H9 (cell line): ENCODE results near the gene SLC27A6. TPM values are rescaled to one million over a fixed set of nuclear protein-coding genes. Genes with fewer than 3 reads are reported as not detected.

Experiments used
- DNase-seq: peaks from one replicate; pipeline ENCODE4 v3.0.0-alpha.2; 2017
- H2AFZ ChIP-seq: one replicate; pipeline ENCODE4 v1.6.1; 2013; ENCODE audit warnings: mild to moderate bottlenecking, low read length, control low read depth, moderate library complexity
- H2AK5ac ChIP-seq: 2 replicates; pipeline ENCODE4 v1.6.1; 2013; ENCODE audit warnings: low read length, control low read depth, mixed read lengths; ENCODE audit not compliant: insufficient read length
- H2BK120ac ChIP-seq: one replicate; pipeline ENCODE4 v1.6.1; 2013; ENCODE audit warnings: low read depth, mild to moderate bottlenecking, low read length, control low read depth, inconsistent platforms; ENCODE audit not compliant: poor library complexity, severe bottlenecking
- H2BK12ac ChIP-seq: 2 replicates; pipeline ENCODE4 v1.6.1; 2013; ENCODE audit warnings: low read length, control low read depth, mixed read lengths, low read depth; ENCODE audit not compliant: insufficient read length
- H2BK15ac ChIP-seq: 2 replicates; pipeline ENCODE4 v1.6.1; 2013; ENCODE audit warnings: low read depth, low read length, control low read depth
- H2BK20ac ChIP-seq: one replicate; pipeline ENCODE4 v1.6.1; 2013; ENCODE audit warnings: low read depth, mild to moderate bottlenecking, low read length, control low read depth, inconsistent platforms; ENCODE audit not compliant: poor library complexity, severe bottlenecking
- H2BK5ac ChIP-seq: 2 replicates; pipeline ENCODE4 v1.6.1; 2013; ENCODE audit warnings: low read length, control low read depth, mixed read lengths; ENCODE audit not compliant: insufficient read length
- H3K14ac ChIP-seq: 2 replicates; pipeline ENCODE4 v1.6.1; 2013; ENCODE audit warnings: low read length, control low read depth; ENCODE audit not compliant: insufficient read depth
- H3K18ac ChIP-seq: 2 replicates; pipeline ENCODE4 v1.6.1; 2013; ENCODE audit warnings: low read depth, mild to moderate bottlenecking, mixed read lengths, low read length, control low read depth; ENCODE audit not compliant: insufficient read length
- H3K23ac ChIP-seq: 2 replicates; pipeline ENCODE4 v1.6.1; 2013; ENCODE audit warnings: low read length, control low read depth, mixed read lengths, low read depth; ENCODE audit not compliant: insufficient read length
- H3K23me2 ChIP-seq: 2 replicates; pipeline ENCODE4 v1.6.1; 2013; ENCODE audit warnings: low read depth, mild to moderate bottlenecking, mixed read lengths, low read length, control low read depth; ENCODE audit not compliant: insufficient read length, poor library complexity, severe bottlenecking
- H3K27ac ChIP-seq: 2 replicates; pipeline ENCODE4 v1.5.1; 2013; ENCODE audit warnings: low read length, control low read depth, mixed read lengths, low read depth; ENCODE audit not compliant: insufficient read length
- H3K27me3 ChIP-seq: 2 replicates; pipeline ENCODE4 v1.6.1; 2013; ENCODE audit warnings: low read length, control low read depth, inconsistent platforms; ENCODE audit not compliant: insufficient read depth
- H3K4ac ChIP-seq: 2 replicates; pipeline ENCODE4 v1.6.1; 2013; ENCODE audit warnings: low read depth, mild to moderate bottlenecking, control low read depth, inconsistent platforms, low read length, moderate library complexity
- H3K4me1 ChIP-seq: 2 replicates; pipeline ENCODE4 v1.6.1; 2013; ENCODE audit warnings: low read length, control low read depth, inconsistent platforms; ENCODE audit not compliant: insufficient read depth
- H3K4me2 ChIP-seq: 2 replicates; pipeline ENCODE4 v1.6.1; 2013; ENCODE audit warnings: low read length, control low read depth, mixed read lengths; ENCODE audit not compliant: insufficient read length, insufficient read depth
- H3K56ac ChIP-seq: 2 replicates; pipeline ENCODE4 v1.6.1; 2013; ENCODE audit warnings: low read depth, mild to moderate bottlenecking, mixed read lengths, low read length, control low read depth; ENCODE audit not compliant: insufficient read length
- H3K79me1 ChIP-seq: 2 replicates; pipeline ENCODE4 v1.6.1; 2013; ENCODE audit warnings: low read depth, mild to moderate bottlenecking, moderate library complexity, low read length, control low read depth, inconsistent platforms; ENCODE audit not compliant: insufficient read depth, poor library complexity, severe bottlenecking
- H3K79me2 ChIP-seq: 2 replicates; pipeline ENCODE4 v1.6.1; 2013; ENCODE audit warnings: low read length, control low read depth, inconsistent platforms; ENCODE audit not compliant: insufficient read depth
- H3K9ac ChIP-seq: 2 replicates; pipeline ENCODE4 v1.6.1; 2013; ENCODE audit warnings: low read length, control low read depth, mixed read lengths; ENCODE audit not compliant: insufficient read length; ENCODE audit errors: extremely low read depth
- H3K9me3 ChIP-seq: one replicate; pipeline ENCODE4 v1.6.1; 2013; ENCODE audit warnings: low read depth, low read length, inconsistent platforms; ENCODE audit not compliant: control insufficient read depth
- H3T11ph ChIP-seq: one replicate; pipeline ENCODE4 v1.6.1; 2013; ENCODE audit warnings: mild to moderate bottlenecking, low read length, control low read depth, inconsistent platforms
- H4K20me1 ChIP-seq: one replicate; pipeline ENCODE4 v1.6.1; 2013; ENCODE audit not compliant: control insufficient read depth, insufficient read length, insufficient read depth
- H4K5ac ChIP-seq: 2 replicates; pipeline ENCODE4 v1.6.1; 2013; ENCODE audit warnings: low read depth, mild to moderate bottlenecking, mixed read lengths, low read length, control low read depth; ENCODE audit not compliant: insufficient read length
- H4K8ac ChIP-seq: replicated peaks from 2 replicates; pipeline ENCODE4 v1.6.1; 2013; ENCODE audit warnings: low read length, control low read depth, mixed read lengths, low read depth; ENCODE audit not compliant: insufficient read length
- H4K91ac ChIP-seq: 2 replicates; pipeline ENCODE4 v1.6.1; 2013; ENCODE audit warnings: low read depth, mild to moderate bottlenecking, moderate library complexity, mixed read lengths, low read length, control low read depth; ENCODE audit not compliant: insufficient read length
- H3K27ac Mint-ChIP-seq, 3 experiments: 2 replicates in 2 of 3; 3 replicates in 1 of 3; pipeline ENCODE4 v1.8.0; 2020 to 2021; ENCODE audit warnings: mixed read lengths in 3 of 3, mild to moderate bottlenecking in 1 of 3, moderate library complexity in 1 of 3
- H3K27me3 Mint-ChIP-seq: 2 replicates; pipeline ENCODE4 v1.8.0; 2021; ENCODE audit warnings: low read depth, mild to moderate bottlenecking, moderate library complexity, mixed read lengths
- H3K36me3 Mint-ChIP-seq, 3 experiments: 2 replicates in 2 of 3; 3 replicates in 1 of 3; pipeline ENCODE4 v1.8.0; 2020 to 2021; ENCODE audit warnings: low read depth in 3 of 3, mixed read lengths in 3 of 3; ENCODE audit not compliant: insufficient read depth in 1 of 3
- H3K4me1 Mint-ChIP-seq, 2 experiments: 2 replicates each; pipeline ENCODE4 v1.8.0; 2020; ENCODE audit warnings: mixed read lengths in 2 of 2
- H3K4me3 Mint-ChIP-seq, 2 experiments: 2 replicates in 1 of 2; 3 replicates in 1 of 2; pipeline ENCODE4 v1.8.0; 2020 to 2021; ENCODE audit warnings: mild to moderate bottlenecking in 2 of 2, mixed read lengths in 2 of 2, moderate library complexity in 1 of 2
- H3K9me3 Mint-ChIP-seq, 2 experiments: 2 replicates in 1 of 2; 3 replicates in 1 of 2; pipeline ENCODE4 v1.8.0; 2020; ENCODE audit warnings: mild to moderate bottlenecking in 2 of 2, mixed read lengths in 2 of 2, moderate library complexity in 1 of 2
- WGBS: extraction: QIAGEN DNeasy Blood & Tissue Kit; methylation state at CpG from one replicate; pipeline ENCODE4 v1.1.7; 2013; ENCODE audit warnings: missing lambda C conversion rate, low lambda C conversion rate, mixed read lengths; ENCODE audit not compliant: insufficient read length; ENCODE audit errors: extremely low coverage; 5-methylcytosine and 5-hydroxymethylcytosine counted together
- total RNA-seq: library from RNA; stranded (reverse); gene quantifications from 2 replicates; pipeline ENCODE4 v1.2.1, GENCODE V29; 2021
- TF ChIP-seq, protein P1 (sequence below): fragments of 200-600 bp; sonication (generic); conservative IDR thresholded peaks from 3 replicates; pipeline ENCODE4 v1.8.0; 2021; ENCODE audit warnings: antibody characterized with exemption, mild to moderate bottlenecking

Gene SLC27A6
- total RNA-seq, 1 experiment from 2014 or later: 3.0 TPM

DNA sequence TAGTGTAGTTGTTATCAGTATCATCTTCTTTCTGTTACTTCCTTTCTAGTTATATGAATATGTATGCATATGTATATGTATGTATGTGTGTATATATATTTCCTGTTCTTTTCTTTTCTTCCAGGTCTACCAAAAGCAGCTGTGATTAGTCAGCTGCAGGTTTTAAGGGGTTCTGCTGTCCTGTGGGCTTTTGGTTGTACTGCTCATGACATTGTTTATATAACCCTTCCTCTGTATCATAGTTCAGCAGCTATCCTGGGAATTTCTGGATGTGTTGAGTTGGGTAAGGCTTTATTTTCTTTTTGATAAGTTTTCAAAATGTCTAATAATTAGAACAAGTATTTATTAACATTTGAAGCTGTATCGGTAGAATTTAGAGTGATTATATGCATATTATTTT lies 23.2 kb downstream of the SLC27A6 start:
- no peak overlapping the region for H3K23ac ChIP-seq
- H3K4me1 ChIP-seq: peaks cover 3% of the 10 kb centered on the region; the same call in 1 of the 2 replicates
- no peak overlapping the region for H3K27ac Mint-ChIP-seq
- no peaks in the 10 kb centered on the region for H3K27me3 ChIP-seq
- no peaks in the 10 kb centered on the region for H4K20me1 ChIP-seq
- no peaks in the 10 kb centered on the region for H3K9me3 ChIP-seq
- H3K9me3 Mint-ChIP-seq: no peaks in the 10 kb centered on the region
- no peaks in the 10 kb centered on the region; the same call in 1 of the 2 replicates for H3K27me3 Mint-ChIP-seq
- no peak overlapping the region for H4K5ac ChIP-seq
- no peaks in the 10 kb centered on the region for H3K36me3 Mint-ChIP-seq
- peaks cover 12 to 15% of the 10 kb centered on the region in 2 experiments for H3K4me1 Mint-ChIP-seq
- no peak overlapping the region for H4K8ac ChIP-seq
- TF ChIP-seq, protein P1, sequence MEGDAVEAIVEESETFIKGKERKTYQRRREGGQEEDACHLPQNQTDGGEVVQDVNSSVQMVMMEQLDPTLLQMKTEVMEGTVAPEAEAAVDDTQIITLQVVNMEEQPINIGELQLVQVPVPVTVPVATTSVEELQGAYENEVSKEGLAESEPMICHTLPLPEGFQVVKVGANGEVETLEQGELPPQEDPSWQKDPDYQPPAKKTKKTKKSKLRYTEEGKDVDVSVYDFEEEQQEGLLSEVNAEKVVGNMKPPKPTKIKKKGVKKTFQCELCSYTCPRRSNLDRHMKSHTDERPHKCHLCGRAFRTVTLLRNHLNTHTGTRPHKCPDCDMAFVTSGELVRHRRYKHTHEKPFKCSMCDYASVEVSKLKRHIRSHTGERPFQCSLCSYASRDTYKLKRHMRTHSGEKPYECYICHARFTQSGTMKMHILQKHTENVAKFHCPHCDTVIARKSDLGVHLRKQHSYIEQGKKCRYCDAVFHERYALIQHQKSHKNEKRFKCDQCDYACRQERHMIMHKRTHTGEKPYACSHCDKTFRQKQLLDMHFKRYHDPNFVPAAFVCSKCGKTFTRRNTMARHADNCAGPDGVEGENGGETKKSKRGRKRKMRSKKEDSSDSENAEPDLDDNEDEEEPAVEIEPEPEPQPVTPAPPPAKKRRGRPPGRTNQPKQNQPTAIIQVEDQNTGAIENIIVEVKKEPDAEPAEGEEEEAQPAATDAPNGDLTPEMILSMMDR: no peak
- no peak overlapping the region for H3K18ac ChIP-seq
- H2AK5ac ChIP-seq: no peak overlapping the region
- no peaks in the 10 kb centered on the region for H3K79me1 ChIP-seq
- no peaks in the 10 kb centered on the region for H3K79me2 ChIP-seq
- H3K9ac ChIP-seq: no peak overlapping the region
- no peaks in the 10 kb centered on the region for H3K23me2 ChIP-seq
- no peak overlapping the region for H2BK120ac ChIP-seq
- no peak overlapping the region for H3T11ph ChIP-seq
- H3K27ac ChIP-seq: no peak overlapping the region
- WGBS: no CpG with 5 or more reads among the region's 1 CpG
- H2BK20ac ChIP-seq: no peak overlapping the region
- no peak for DNase-seq
- H3K4me2 ChIP-seq: no peak overlapping the region
- H2BK5ac ChIP-seq: no peak overlapping the region
- no peak overlapping the region for H3K56ac ChIP-seq
- no peak overlapping the region for H3K14ac ChIP-seq
- no peak overlapping the region for H2BK15ac ChIP-seq
- H3K4me3 Mint-ChIP-seq: no peak overlapping the region
- H2AFZ ChIP-seq: no peak overlapping the region
- H4K91ac ChIP-seq: no peak overlapping the region
- H2BK12ac ChIP-seq: no peak overlapping the region
- no peak overlapping the region for H3K4ac ChIP-seq
